Measurements from ENCODE around the gene LRRC25.

- no peak for TF ChIP-seq POLR2A (IDR thresholded peaks at IDR 0.05; ENCODE audit: extremely low read depth, insufficient read length)
- TF ChIP-seq, protein P1, sequence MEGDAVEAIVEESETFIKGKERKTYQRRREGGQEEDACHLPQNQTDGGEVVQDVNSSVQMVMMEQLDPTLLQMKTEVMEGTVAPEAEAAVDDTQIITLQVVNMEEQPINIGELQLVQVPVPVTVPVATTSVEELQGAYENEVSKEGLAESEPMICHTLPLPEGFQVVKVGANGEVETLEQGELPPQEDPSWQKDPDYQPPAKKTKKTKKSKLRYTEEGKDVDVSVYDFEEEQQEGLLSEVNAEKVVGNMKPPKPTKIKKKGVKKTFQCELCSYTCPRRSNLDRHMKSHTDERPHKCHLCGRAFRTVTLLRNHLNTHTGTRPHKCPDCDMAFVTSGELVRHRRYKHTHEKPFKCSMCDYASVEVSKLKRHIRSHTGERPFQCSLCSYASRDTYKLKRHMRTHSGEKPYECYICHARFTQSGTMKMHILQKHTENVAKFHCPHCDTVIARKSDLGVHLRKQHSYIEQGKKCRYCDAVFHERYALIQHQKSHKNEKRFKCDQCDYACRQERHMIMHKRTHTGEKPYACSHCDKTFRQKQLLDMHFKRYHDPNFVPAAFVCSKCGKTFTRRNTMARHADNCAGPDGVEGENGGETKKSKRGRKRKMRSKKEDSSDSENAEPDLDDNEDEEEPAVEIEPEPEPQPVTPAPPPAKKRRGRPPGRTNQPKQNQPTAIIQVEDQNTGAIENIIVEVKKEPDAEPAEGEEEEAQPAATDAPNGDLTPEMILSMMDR (IDR thresholded peaks at IDR 0.05; ENCODE audit: low read depth, low read length): no peak
Observed at GRCh38 chr19:18421371-18421959, 24.0 kb upstream of the LRRC25 start.
